H1 (cell line): ENCODE measurements around the gene CPLX1. TPM values are rescaled to one million over a fixed set of nuclear protein-coding genes. Genes with fewer than 3 reads are reported as not detected.

Experiments used
- CTCF ChIA-PET: fragments of 300-600 bp; sonication (Branson Sonifier 250); formaldehyde crosslinking; loops from one replicate; lab custom pipeline; 2021; ENCODE audit not compliant: partially characterized antibody; lab: Charles Lee
- POLR2A ChIA-PET: fragments of 300-600 bp; sonication (Branson Sonifier 250); formaldehyde crosslinking; loops from one replicate; lab custom pipeline; 2021; ENCODE audit warnings: inconsistent platforms; ENCODE audit not compliant: partially characterized antibody; lab: Charles Lee
- DNase-seq, 2 experiments: peaks; one replicate each; pipeline versions ENCODE4 v3.0.0 to v3.0.0-alpha.2; 2010 to 2022; ENCODE audit warnings: low spot score in 2 of 2, low read depth in 1 of 2, mixed read lengths in 1 of 2
- FAIRE-seq: peaks from 2 replicates; lab custom pipeline; 2011; peaks lifted over from hg19 to GRCh38; lab: Jason Lieb, UNC
- H2AFZ ChIP-seq: 2 replicates; pipeline ENCODE4 v1.8.1; 2012; ENCODE audit warnings: low read length, inconsistent platforms
- H2AK5ac ChIP-seq: 2 replicates; pipeline ENCODE4 v1.6.1; 2013; ENCODE audit warnings: low read depth, low read length
- H2BK120ac ChIP-seq: replicated peaks from 2 replicates; pipeline ENCODE3; 2013; ENCODE audit warnings: low read depth, low read length, inconsistent platforms
- H2BK12ac ChIP-seq: 2 replicates; pipeline ENCODE4 v1.6.1; 2013; ENCODE audit warnings: low read depth, low read length
- H2BK15ac ChIP-seq: 2 replicates; pipeline ENCODE4 v1.6.1; 2013; ENCODE audit warnings: low read length
- H2BK20ac ChIP-seq: 2 replicates; pipeline ENCODE4 v1.6.1; 2013; ENCODE audit warnings: low read length
- H2BK5ac ChIP-seq: 2 replicates; pipeline ENCODE4 v1.6.1; 2013; ENCODE audit warnings: low read depth, low read length
- H3K14ac ChIP-seq: 2 replicates; pipeline ENCODE4 v1.6.1; 2013; ENCODE audit warnings: inconsistent platforms; ENCODE audit not compliant: insufficient read length
- H3K18ac ChIP-seq: 2 replicates; pipeline ENCODE4 v1.6.1; 2013; ENCODE audit warnings: low read length; ENCODE audit errors: extremely low read depth
- H3K23ac ChIP-seq: 2 replicates; pipeline ENCODE4 v1.6.1; 2013; ENCODE audit warnings: inconsistent platforms; ENCODE audit not compliant: insufficient read length
- H3K23me2 ChIP-seq: 2 replicates; pipeline ENCODE4 v1.6.1; 2013; ENCODE audit warnings: low read depth, low read length
- H3K27ac ChIP-seq: 2 replicates; pipeline ENCODE4 v1.6.1; 2011; ENCODE audit warnings: low read depth, low read length, inconsistent platforms
- H3K27me3 ChIP-seq, 4 experiments: replicated peaks in 1 of 4; 1 replicate in 1 of 4; 2 replicates in 3 of 4; pipeline versions ENCODE4 v1.6.1 to v1.8.1; 2011 to 2013; ENCODE audit warnings: low read length in 3 of 4, mild to moderate bottlenecking in 3 of 4, inconsistent platforms in 2 of 4, mixed read lengths in 2 of 4, moderate library complexity in 1 of 4; ENCODE audit not compliant: control insufficient read depth in 3 of 4, insufficient read depth in 3 of 4; ENCODE audit errors: extremely low read depth in 1 of 4
- H3K36me3 ChIP-seq, 4 experiments: 2 replicates each; pipeline versions ENCODE4 v1.6.1 to v1.8.1; 2011 to 2013; ENCODE audit warnings: mild to moderate bottlenecking in 4 of 4, low read length in 3 of 4, moderate library complexity in 2 of 4, control low read depth in 1 of 4, inconsistent platforms in 1 of 4; ENCODE audit not compliant: insufficient read depth in 4 of 4, control insufficient read depth in 2 of 4
- H3K4ac ChIP-seq: replicated peaks from 2 replicates; pipeline ENCODE3; 2013; ENCODE audit warnings: low read length, low read depth, mixed read lengths, inconsistent platforms; ENCODE audit not compliant: insufficient read length
- H3K4me1 ChIP-seq, 4 experiments: replicated peaks in 1 of 4; 1 replicate in 1 of 4; 2 replicates in 3 of 4; pipeline versions ENCODE4 v1.6.1 to v1.8.1; 2011 to 2013; ENCODE audit warnings: low read length in 3 of 4, inconsistent platforms in 2 of 4, mixed read lengths in 1 of 4; ENCODE audit not compliant: insufficient read depth in 4 of 4, control insufficient read depth in 3 of 4
- H3K4me2 ChIP-seq, 2 experiments: 2 replicates each; pipeline versions ENCODE4 v1.6.1 to v1.8.1; 2011 to 2013; ENCODE audit warnings: low read depth in 2 of 2, low read length in 2 of 2, control low read depth in 1 of 2, inconsistent platforms in 1 of 2, mild to moderate bottlenecking in 1 of 2; ENCODE audit not compliant: insufficient read depth in 1 of 2
- H3K4me3 ChIP-seq, 4 experiments: fragments of 200-600, 300-600 bp in 1 of 4; sonication (generic), shearing (Covaris generic), sonication (Bioruptor Twin) in 1 of 4; 2 replicates each; pipeline versions ENCODE4 v1.5.1 to v1.8.1; 2011 to 2016; ENCODE audit warnings: low read length in 4 of 4, low read depth in 3 of 4, control low read depth in 2 of 4, inconsistent platforms in 2 of 4, mild to moderate bottlenecking in 2 of 4, mixed read lengths in 1 of 4, moderate library complexity in 1 of 4; ENCODE audit not compliant: insufficient read depth in 2 of 4; ENCODE audit errors: extremely low read depth in 1 of 4
- H3K56ac ChIP-seq: replicated peaks from 2 replicates; pipeline ENCODE3; 2013; ENCODE audit warnings: low read depth, mild to moderate bottlenecking, mixed read lengths, low read length, inconsistent platforms; ENCODE audit not compliant: insufficient read length
- H3K79me1 ChIP-seq: 2 replicates; pipeline ENCODE4 v1.6.1; 2013; ENCODE audit warnings: low read depth, low read length, control low read depth
- H3K79me2 ChIP-seq, 2 experiments: 2 replicates each; pipeline versions ENCODE4 v1.6.1 to v1.8.1; 2012 to 2013; ENCODE audit warnings: low read length in 2 of 2, mild to moderate bottlenecking in 2 of 2, inconsistent platforms in 1 of 2; ENCODE audit not compliant: insufficient read depth in 2 of 2, control insufficient read depth in 1 of 2
- H3K9ac ChIP-seq, 4 experiments: replicated peaks in 1 of 4; 1 replicate in 1 of 4; 2 replicates in 3 of 4; pipeline versions ENCODE4 v1.6.1 to v1.8.1; 2011 to 2013; ENCODE audit warnings: low read depth in 3 of 4, low read length in 3 of 4, control low read depth in 2 of 4, mild to moderate bottlenecking in 2 of 4, moderate library complexity in 2 of 4, inconsistent platforms in 1 of 4; ENCODE audit errors: extremely low read depth in 1 of 4
- H3K9me3 ChIP-seq, 2 experiments: 2 replicates each; pipeline versions ENCODE4 v1.6.1 to v1.8.1; 2012 to 2013; ENCODE audit warnings: mild to moderate bottlenecking in 2 of 2, moderate library complexity in 2 of 2, control low read depth in 1 of 2, inconsistent platforms in 1 of 2, low read depth in 1 of 2, low read length in 1 of 2, mixed read lengths in 1 of 2; ENCODE audit not compliant: insufficient read depth in 2 of 2
- H4K20me1 ChIP-seq, 2 experiments: replicated peaks in 1 of 2; 2 replicates each; pipeline versions ENCODE3 to v1.8.1; 2011 to 2013; ENCODE audit warnings: inconsistent platforms in 2 of 2, low read length in 2 of 2, mild to moderate bottlenecking in 1 of 2; ENCODE audit not compliant: insufficient read depth in 2 of 2, control insufficient read depth in 1 of 2
- H4K5ac ChIP-seq: 2 replicates; pipeline ENCODE4 v1.6.1; 2013; ENCODE audit warnings: low read length, low read depth, mixed read lengths, inconsistent platforms; ENCODE audit not compliant: insufficient read length
- H4K8ac ChIP-seq: 2 replicates; pipeline ENCODE4 v1.8.0; 2013; ENCODE audit warnings: mild to moderate bottlenecking, moderate library complexity, low read length, inconsistent platforms; ENCODE audit not compliant: insufficient read depth; ENCODE audit errors: extremely low read depth
- H4K91ac ChIP-seq: replicated peaks from 2 replicates; pipeline ENCODE3; 2013; ENCODE audit warnings: low read length, mixed read lengths, inconsistent platforms; ENCODE audit not compliant: insufficient read length
- BACH1 ChIP-seq: IDR thresholded peaks from 2 replicates; pipeline ENCODE4 v1.6.1; 2012; ENCODE audit warnings: low read length, improper control_type of control experiment
- CEBPB ChIP-seq: IDR thresholded peaks from 2 replicates; pipeline ENCODE4 v1.6.1; 2012; ENCODE audit warnings: low read depth, low read length
- CHD2 ChIP-seq: IDR thresholded peaks from 2 replicates; pipeline ENCODE4 v1.6.1; 2012; ENCODE audit warnings: low read length, improper control_type of control experiment
- E2F6 ChIP-seq: IDR thresholded peaks from 2 replicates; pipeline ENCODE4 v1.6.1; 2012; ENCODE audit warnings: inconsistent platforms
- EZH2 ChIP-seq: fragments of 200-600 bp; sonication (generic); IDR thresholded peaks from 2 replicates; pipeline ENCODE4 v1.7.1; 2012; ENCODE audit warnings: low read depth, mild to moderate bottlenecking, moderate library complexity, low read length, inconsistent platforms; ENCODE audit not compliant: severe bottlenecking
- GTF2F1 ChIP-seq: IDR thresholded peaks from 2 replicates; pipeline ENCODE4 v1.6.1; 2012; ENCODE audit warnings: low read depth, low read length, improper control_type of control experiment, borderline replicate concordance
- HDAC6 ChIP-seq: IDR thresholded peaks from one replicate; pipeline ENCODE4 v1.7.1; 2012; ENCODE audit warnings: low read depth, mild to moderate bottlenecking, inconsistent platforms, low read length, moderate library complexity
- KDM4A ChIP-seq: IDR thresholded peaks from one replicate; pipeline ENCODE4 v1.7.1; 2012; ENCODE audit warnings: low read depth, mild to moderate bottlenecking, moderate library complexity, low read length, inconsistent platforms; ENCODE audit not compliant: severe bottlenecking
- PHF8 ChIP-seq: fragments of 200-600 bp; sonication (generic); conservative IDR thresholded peaks from 2 replicates; pipeline ENCODE4 v1.7.1; 2012; ENCODE audit warnings: low read depth, mild to moderate bottlenecking, inconsistent platforms, low read length, moderate library complexity
- POLR2A ChIP-seq, 2 experiments: IDR thresholded peaks; 1 replicate in 1 of 2; 2 replicates in 1 of 2; pipeline ENCODE4 v1.6.1; 2011; ENCODE audit warnings: low read depth in 2 of 2, low read length in 2 of 2, mild to moderate bottlenecking in 2 of 2; ENCODE audit errors: control extremely low read depth in 1 of 2
- RAD21 ChIP-seq, 2 experiments: IDR thresholded peaks in 1 of 2; conservative IDR thresholded peaks in 1 of 2; 2 replicates each; pipeline ENCODE4 v1.6.1; 2011; ENCODE audit warnings: low read depth in 2 of 2, low read length in 2 of 2, improper control_type of control experiment in 1 of 2, inconsistent platforms in 1 of 2, mild to moderate bottlenecking in 1 of 2, moderate library complexity in 1 of 2
- RFX5 ChIP-seq: IDR thresholded peaks from 2 replicates; pipeline ENCODE4 v1.6.1; 2011; ENCODE audit warnings: low read depth, low read length, improper control_type of control experiment, borderline replicate concordance
- ZNF274 ChIP-seq: IDR thresholded peaks from 2 replicates; pipeline ENCODE4 v1.7.0; 2012; ENCODE audit warnings: low read length, borderline replicate concordance; ENCODE audit errors: extremely low read depth
- WGBS, 2 experiments: shearing (Covaris generic) in 1 of 2; methylation state at CpG; one replicate each; pipeline versions ENCODE4 v1.1.6 to v1.1.7; 2013 to 2015; ENCODE audit warnings: low lambda C conversion rate in 2 of 2, mixed read lengths in 2 of 2, inconsistent platforms in 1 of 2, low coverage in 1 of 2, missing lambda C conversion rate in 1 of 2; ENCODE audit not compliant: insufficient replicate concordance in 2 of 2, insufficient coverage in 1 of 2, insufficient read length in 1 of 2; ENCODE audit errors: extremely low coverage in 1 of 2, missing lambda C conversion rate in 1 of 2; 5-methylcytosine and 5-hydroxymethylcytosine counted together
- polyA plus RNA-seq, 7 experiments: library from polyadenylated mRNA; depleted of rRNA in 3 of 7; stranded (reverse) in 5 of 7; unstranded in 2 of 7; fragments of >200 nt in 5 of 7; fragments of 200-250 nt in 2 of 7; gene quantifications; 1 replicate in 5 of 7; 2 replicates in 1 of 7; 4 replicates in 1 of 7; pipeline versions ENCODE4 v1.2.1 to v1.2.3, GENCODE V29; 2011 to 2013; ENCODE audit warnings: missing spikeins in 2 of 7, mixed read lengths in 2 of 7
- total RNA-seq: library from RNA; stranded (reverse); fragmentation: NEBNext Ultra II Directional; extraction: Animal tissue kit (Norgen Biotek cat#: 25700); gene quantifications from 2 replicates; pipeline ENCODE4 v1.2.1, GENCODE V29; 2021

CPLX1 gene
- total and polyA plus RNA-seq, 2 of the 8 experiments (the other 6 are each of a cell fraction or from before 2014, with no cell fraction given) = 0.32 to 0.56 TPM

GRCh38 chr4:779555-779954 lies 46.4 kb downstream of the CPLX1 start:
- peaks cover 6% of the 10 kb centered on the region for H3K79me1 ChIP-seq
- no peak overlapping the region for H3K56ac ChIP-seq
- no peak overlapping the region for H3K27ac ChIP-seq
- H3K36me3 ChIP-seq = peaks cover 0 to 47% (median 11%) of the 10 kb centered on the region in 4 experiments; a peak in 6 of 8 replicates
- peaks cover 14 to 22% of the 10 kb centered on the region in 2 experiments for H4K20me1 ChIP-seq
- H3K9ac ChIP-seq = no peak overlapping the region
- no peak overlapping the region for H2AK5ac ChIP-seq
- no peak overlapping the region for H2BK12ac ChIP-seq
- no peak overlapping the region for H2BK120ac ChIP-seq
- H2BK15ac ChIP-seq = no peak overlapping the region
- H2BK5ac ChIP-seq = no peak overlapping the region
- peaks cover 9% of the 10 kb centered on the region for H3K23me2 ChIP-seq
- peaks cover 11 to 62% of the 10 kb centered on the region in 2 experiments; a peak in 3 of 4 replicates for H3K79me2 ChIP-seq
- whole genome bisulfite sequencing, 2 experiments = 88% methylated on average over 2 of the region's 2 CpGs; no CpG with 5 or more reads in 1 of the 2 experiments
- no peak overlapping the region; a peak in 1 of 8 replicates for H3K4me3 ChIP-seq
- H3K14ac ChIP-seq = no peak overlapping the region
- FAIRE-seq (no peak), DNase-seq (no peak)
- H3K27me3 ChIP-seq = peaks cover 9 to 17% (median 17%) of the 10 kb centered on the region in 4 experiments
- no peak overlapping the region for H3K23ac ChIP-seq
- no peak overlapping the region for H4K5ac ChIP-seq
- H3K18ac ChIP-seq = no peak overlapping the region
- H3K4me2 ChIP-seq = peak overlapping the region in 1 of 2 experiments; percentile 91; a peak in 1 of 4 replicates
- ChIA-PET CTCF (interaction anchor here (1.8 kb wide), 1 partner anchor 37 kb away, joined by 6 read pairs; no protein-coding TSS in a partner anchor), POLR2A (interaction anchor here (1.4 to 1.7 kb wide), 3 partner anchors 9 to 13 kb away, joined by 4 to 11 read pairs (median 5); no protein-coding TSS in a partner anchor)
- no peak overlapping the region; the same call in 1 of the 2 replicates for H4K8ac ChIP-seq
- peaks cover 0 to 10% (median 8%) of the 10 kb centered on the region in 4 experiments; a peak in 6 of 7 replicates for H3K4me1 ChIP-seq
- no peak overlapping the region for H3K4ac ChIP-seq
- H3K9me3 ChIP-seq = no peaks in the 10 kb centered on the region
- no peak overlapping the region for H4K91ac ChIP-seq
- H2AFZ ChIP-seq = no peak overlapping the region
- no peak overlapping the region for H2BK20ac ChIP-seq
- TF ChIP-seq CHD2 = no peak
- TF ChIP-seq RAD21 (IDR thresholded peaks at IDR 0.05 in 1 of 2, conservative IDR thresholded peaks at IDR 0.05 in 1 of 2; ENCODE audit: low read depth in 2 of 2, low read length in 2 of 2) = no peak
- no peak for TF ChIP-seq ZNF274
- no peak for TF ChIP-seq EZH2
- no peak for TF ChIP-seq BACH1
- no peak for TF ChIP-seq CEBPB
- no peak for TF ChIP-seq PHF8
- no peak for TF ChIP-seq GTF2F1
- no peak for TF ChIP-seq KDM4A
- TF ChIP-seq RFX5 = no peak
- no peak for TF ChIP-seq HDAC6
- no peak for TF ChIP-seq E2F6
- TF ChIP-seq POLR2A (IDR thresholded peaks at IDR 0.05; ENCODE audit: control extremely low read depth in 1 of 2, low read depth in 2 of 2, low read length in 2 of 2) = peak in 1 of 2 experiments; percentile 59; a peak in 2 of 3 replicates
